CD4-positive, CD25-positive, alpha-beta regulatory T cell (primary cell): ENCODE measurements around the gene SOCS7. TPM values are rescaled to one million over a fixed set of nuclear protein-coding genes. Genes with fewer than 3 reads are reported as not detected.
A peak's percentile ranks its signal among the peaks of the same experiment; 100 is the strongest.

Experiments
- ATAC-seq, 2 donors: fragments of 150-1000 bp; cut with Tn5 transposase; one replicate each; pipeline ENCODE4 v1.10.0; 2021; ENCODE audit warnings: low read depth in 2 of 2, moderate number of reproducible peaks in 2 of 2, moderate library complexity in 1 of 2
- DNase-seq, 3 donors: peaks; one replicate each; pipeline versions ENCODE4 v3.0.0 to v3.0.0-alpha.2; 2012 to 2022; ENCODE audit warnings: mixed read lengths in 1 of 3
- H3K27ac ChIP-seq: one replicate; pipeline ENCODE4 v1.7.0; 2013; ENCODE audit warnings: mild to moderate bottlenecking, low read length; ENCODE audit not compliant: insufficient read depth, poor library complexity, severe bottlenecking
- H3K27me3 ChIP-seq: one replicate; pipeline ENCODE4 v1.7.0; 2013; ENCODE audit warnings: low read length; ENCODE audit not compliant: control insufficient read depth, insufficient read depth
- H3K36me3 ChIP-seq: one replicate; pipeline ENCODE4 v1.7.0; 2013; ENCODE audit warnings: mild to moderate bottlenecking, low read length, moderate library complexity; ENCODE audit not compliant: control insufficient read depth, insufficient read depth
- H3K4me1 ChIP-seq: 2 replicates; pipeline ENCODE4 v1.7.0; 2013; ENCODE audit warnings: mild to moderate bottlenecking, low read length; ENCODE audit not compliant: insufficient read depth, control insufficient read depth, poor library complexity, severe bottlenecking
- H3K4me3 ChIP-seq: one replicate; pipeline ENCODE4 v1.7.0; 2013; ENCODE audit warnings: low read depth, mild to moderate bottlenecking, low read length, moderate library complexity
- H3K9me3 ChIP-seq, 2 experiments: 1 replicate in 1 of 2; 2 replicates in 1 of 2; pipeline ENCODE4 v1.7.0; 2013; ENCODE audit warnings: low read length in 2 of 2, mild to moderate bottlenecking in 1 of 2, moderate library complexity in 1 of 2; ENCODE audit not compliant: control insufficient read depth in 2 of 2
- H3K27ac Mint-ChIP-seq, 3 donors: one replicate each; pipeline ENCODE4 v1.8.0; 2020 to 2022; ENCODE audit warnings: mild to moderate bottlenecking in 3 of 3, mixed read lengths in 3 of 3, moderate library complexity in 2 of 3
- H3K27me3 Mint-ChIP-seq: one replicate; pipeline ENCODE4 v1.8.0; 2022; ENCODE audit warnings: mild to moderate bottlenecking, mixed read lengths
- H3K36me3 Mint-ChIP-seq: one replicate; pipeline ENCODE4 v1.8.0; 2020; ENCODE audit warnings: mixed read lengths
- H3K4me1 Mint-ChIP-seq, 4 donors: one replicate each; pipeline ENCODE4 v1.8.0; 2020 to 2022; ENCODE audit warnings: mixed read lengths in 4 of 4, mild to moderate bottlenecking in 1 of 4
- H3K4me3 Mint-ChIP-seq, 4 donors: one replicate each; pipeline ENCODE4 v1.8.0; 2020 to 2022; ENCODE audit warnings: mild to moderate bottlenecking in 4 of 4, mixed read lengths in 4 of 4, moderate library complexity in 3 of 4
- H3K9me3 Mint-ChIP-seq, 7 donors: one replicate each; pipeline ENCODE4 v1.8.0; 2020 to 2022; ENCODE audit warnings: mixed read lengths in 7 of 7, mild to moderate bottlenecking in 3 of 7, moderate library complexity in 2 of 7
- polyA plus RNA-seq, 4 donors: library from polyadenylated mRNA; unstranded; fragments of 300-500 nt; fragmentation: Illumina TruSeq; gene quantifications; one replicate each; pipeline ENCODE4 v1.2.3, GENCODE V29; 2021
- total RNA-seq: library from RNA; stranded (reverse); gene quantifications from one replicate; pipeline ENCODE4 v1.2.3, GENCODE V29; 2022

Gene SOCS7
- total and polyA plus RNA-seq, 5 donors from 2014 or later, result 0.32 to 14.4 (median 0.41) TPM

DNA sequence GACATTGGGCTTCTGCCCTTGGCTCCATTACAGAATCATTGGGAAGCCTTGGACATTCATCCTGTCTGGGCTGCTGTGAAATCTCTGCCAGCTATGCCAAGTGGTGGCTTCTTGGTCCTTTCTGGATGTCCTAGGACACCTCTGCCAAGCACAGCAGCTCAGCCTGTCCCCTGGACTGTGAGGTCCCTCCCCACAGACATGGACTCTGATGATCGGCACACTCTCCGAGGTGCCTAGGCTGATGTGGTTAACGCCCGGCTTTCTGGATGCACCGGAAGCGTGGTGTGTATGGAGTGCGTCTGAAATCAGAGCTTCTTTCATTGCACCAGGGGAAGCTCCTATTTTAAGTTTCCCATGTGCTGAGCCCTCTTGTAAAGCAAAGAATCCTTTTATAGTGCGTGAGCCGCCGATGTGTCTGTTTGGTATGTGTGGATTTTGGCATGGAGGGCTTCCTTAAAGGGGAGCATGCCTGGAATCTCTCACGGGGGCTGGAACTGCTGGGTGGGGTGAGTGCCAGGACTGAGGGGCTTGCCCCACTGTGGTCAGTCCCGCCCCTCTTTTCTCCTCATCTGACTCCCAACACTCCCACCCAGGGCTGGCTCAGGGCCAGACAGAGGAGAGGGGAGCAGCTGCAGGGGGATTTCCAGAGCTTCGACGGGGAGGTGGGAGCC, 69.7 kb downstream of the SOCS7 start:
- no peak for DNase-seq
- Mint-ChIP-seq H3K4me1 (peaks cover 0 to 5% (median 2%) of the 10 kb centered on the region in 4 donors), H3K36me3 (no peaks in the 10 kb centered on the region), H3K27me3 (peaks cover 70% of the 10 kb centered on the region), H3K27ac (no peak overlapping the region), H3K4me3 (no peak overlapping the region), H3K9me3 (peaks cover 0 to 2% (median 0%) of the 10 kb centered on the region in 7 donors)
- Histone ChIP-seq H3K4me3 (no peak overlapping the region), H3K36me3 (no peaks in the 10 kb centered on the region), H3K9me3 (no peaks in the 10 kb centered on the region), H3K27me3 (peaks cover 8% of the 10 kb centered on the region), H3K4me1 (peaks cover 6% of the 10 kb centered on the region), H3K27ac (no peak overlapping the region)
- no peak for ATAC-seq

DNA sequence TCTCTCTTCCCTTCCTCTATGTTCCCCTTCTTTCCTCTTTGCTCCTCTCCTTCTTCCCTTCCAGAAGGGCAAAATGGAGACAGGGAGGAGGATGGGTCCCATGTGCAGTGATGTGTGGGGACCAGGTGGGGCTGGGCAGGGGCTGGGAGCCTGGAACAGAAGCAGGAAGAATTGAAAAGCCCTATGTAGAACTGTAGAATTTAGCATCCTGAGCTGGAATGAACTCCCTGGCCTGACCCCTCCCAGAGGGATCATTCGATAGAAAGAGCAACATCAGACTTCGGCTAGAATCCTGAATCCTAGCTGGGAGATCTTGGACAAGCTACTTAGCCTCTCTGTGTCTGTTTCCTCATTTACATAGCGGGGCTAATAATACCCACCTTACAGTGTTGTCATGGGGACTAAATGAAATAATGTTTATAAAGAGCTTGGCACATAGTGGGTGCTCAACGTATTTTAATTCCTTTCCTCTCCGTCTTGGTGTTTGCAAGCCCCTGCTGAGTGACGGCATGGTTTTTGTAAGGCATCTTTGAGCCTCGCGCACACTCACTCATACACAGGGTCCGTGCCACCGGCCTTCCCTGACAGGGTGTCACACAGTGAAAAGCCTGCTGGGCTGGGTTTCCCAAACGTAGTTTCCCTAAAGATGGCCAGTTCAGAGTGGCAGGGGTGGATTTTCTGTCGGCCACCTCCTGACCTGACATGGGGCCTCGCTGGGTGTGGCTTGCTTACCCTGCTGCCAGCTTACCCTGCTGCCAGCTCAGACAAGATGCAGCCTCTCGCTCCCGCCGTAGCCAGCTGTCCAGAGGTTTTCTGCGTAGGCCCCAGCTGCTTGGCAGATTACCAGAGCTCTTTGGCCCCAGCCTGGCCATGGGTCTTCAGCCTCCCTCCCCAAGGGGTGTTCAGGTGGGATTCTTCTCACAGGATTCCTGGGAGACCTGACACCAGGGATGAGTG, 70.5 kb downstream of the SOCS7 start:
- H3K9me3 ChIP-seq, result no peaks in the 10 kb centered on the region
- H3K4me3 Mint-ChIP-seq, result no peak overlapping the region
- DNase-seq (no peak), ATAC-seq (no peak)
- H3K4me1 Mint-ChIP-seq, result peaks cover 0 to 9% (median 3%) of the 10 kb centered on the region in 4 donors
- H3K27me3 Mint-ChIP-seq, result peaks cover 66% of the 10 kb centered on the region
- H3K9me3 Mint-ChIP-seq, result peaks cover 0 to 2% (median 0%) of the 10 kb centered on the region in 7 donors
- no peak overlapping the region for H3K4me3 ChIP-seq
- H3K4me1 ChIP-seq, result peaks cover 6% of the 10 kb centered on the region
- H3K27ac Mint-ChIP-seq, result no peak overlapping the region
- H3K36me3 Mint-ChIP-seq, result no peaks in the 10 kb centered on the region
- H3K36me3 ChIP-seq, result no peaks in the 10 kb centered on the region
- peaks cover 12% of the 10 kb centered on the region for H3K27me3 ChIP-seq
- H3K27ac ChIP-seq, result no peak overlapping the region

DNA sequence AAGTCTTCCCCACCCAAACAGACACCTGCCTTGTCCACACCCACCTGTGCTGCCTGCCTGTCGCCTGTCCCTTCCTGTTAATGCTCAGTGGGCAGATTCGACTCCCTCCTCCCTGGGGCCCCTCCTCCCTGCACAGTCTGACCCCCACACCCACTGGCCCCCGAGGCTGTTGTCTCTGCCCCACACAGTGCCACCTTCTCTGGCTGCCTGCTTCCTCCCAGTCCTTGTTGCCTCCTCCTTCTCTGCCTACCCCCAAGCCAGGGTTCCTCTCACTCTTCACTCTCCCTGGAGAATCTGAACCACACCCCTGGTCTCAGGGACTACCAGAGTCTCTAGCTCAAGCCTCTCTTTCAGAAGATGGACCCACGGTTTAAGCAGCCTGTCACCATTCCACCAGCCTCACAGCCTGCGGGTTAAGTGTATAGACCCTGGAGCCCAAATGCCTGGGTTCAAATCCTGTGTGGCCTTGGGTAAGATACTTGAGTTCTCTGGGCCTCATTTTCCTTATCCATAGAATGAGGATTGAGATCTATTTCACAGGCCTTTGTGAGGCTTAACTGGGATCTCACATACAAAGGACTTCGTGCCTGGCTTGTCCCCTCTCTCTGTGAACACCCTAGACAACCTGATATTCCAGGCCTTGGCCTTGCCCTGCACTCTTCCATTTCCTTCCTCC, 72.8 kb downstream of the SOCS7 start:
- no peak for DNase-seq
- H3K4me3 Mint-ChIP-seq, result peak overlapping the region in 1 of 4 donors; percentile 67
- H3K36me3 ChIP-seq, result no peaks in the 10 kb centered on the region
- no peaks in the 10 kb centered on the region for H3K36me3 Mint-ChIP-seq
- H3K27me3 ChIP-seq, result peaks cover 5% of the 10 kb centered on the region
- no peak overlapping the region for H3K4me3 ChIP-seq
- peaks cover 7% of the 10 kb centered on the region for H3K4me1 ChIP-seq
- H3K27me3 Mint-ChIP-seq, result peaks cover 57% of the 10 kb centered on the region
- peaks cover 0 to 17% (median 5%) of the 10 kb centered on the region in 4 donors for H3K4me1 Mint-ChIP-seq
- H3K9me3 ChIP-seq, result no peaks in the 10 kb centered on the region
- no peak for ATAC-seq
- no peaks in the 10 kb centered on the region for H3K9me3 Mint-ChIP-seq
- H3K27ac Mint-ChIP-seq, result no peak overlapping the region
- no peak overlapping the region for H3K27ac ChIP-seq

GRCh38 chr17:38425031-38425430, 73.4 kb downstream of the SOCS7 start:
- H3K4me3 Mint-ChIP-seq, result peak overlapping the region in 1 of 4 donors; percentile 67
- H3K36me3 ChIP-seq, result no peaks in the 10 kb centered on the region
- peaks cover 0 to 2% (median 0%) of the 10 kb centered on the region in 7 donors for H3K9me3 Mint-ChIP-seq
- H3K4me1 ChIP-seq, result peaks cover 7% of the 10 kb centered on the region
- H3K27me3 Mint-ChIP-seq, result peaks cover 55% of the 10 kb centered on the region
- H3K27ac ChIP-seq, result no peak overlapping the region
- H3K27me3 ChIP-seq, result peaks cover 6% of the 10 kb centered on the region
- ATAC-seq, result no peak
- DNase-seq, result no peak
- H3K4me1 Mint-ChIP-seq, result peaks cover 0 to 20% (median 5%) of the 10 kb centered on the region in 4 donors
- no peaks in the 10 kb centered on the region for H3K9me3 ChIP-seq
- no peak overlapping the region for H3K4me3 ChIP-seq
- no peaks in the 10 kb centered on the region for H3K36me3 Mint-ChIP-seq
- no peak overlapping the region for H3K27ac Mint-ChIP-seq

DNA sequence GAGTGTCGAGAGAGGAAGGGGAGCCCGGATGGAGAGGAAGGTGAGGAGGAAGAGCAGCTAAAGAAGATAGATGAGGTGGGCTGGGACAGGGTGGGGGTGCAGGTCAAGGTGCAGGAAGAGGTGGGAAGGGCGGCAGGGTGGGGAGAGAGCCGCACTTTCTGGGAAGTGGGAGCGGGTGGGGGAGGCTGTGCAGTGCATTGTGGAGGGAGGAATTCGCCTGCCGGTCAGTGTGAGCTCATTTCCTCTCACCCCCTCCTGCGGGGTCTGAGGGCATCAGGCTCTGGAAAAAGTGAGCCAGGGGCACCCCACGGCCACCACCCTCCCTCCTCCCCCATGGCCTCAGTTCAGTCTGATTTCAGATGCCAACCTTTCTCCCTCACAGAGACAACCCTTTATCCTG, 74.1 kb downstream of the SOCS7 start:
- Mint-ChIP-seq H3K36me3 (no peaks in the 10 kb centered on the region), H3K9me3 (peaks cover 0 to 2% (median 0%) of the 10 kb centered on the region in 7 donors), H3K27ac (no peak overlapping the region), H3K27me3 (peaks cover 48% of the 10 kb centered on the region), H3K4me3 (peak overlapping the region in 1 of 4 donors; percentile 30), H3K4me1 (peaks cover 0 to 26% (median 5%) of the 10 kb centered on the region in 4 donors)
- ATAC-seq (no peak), DNase-seq (no peak)
- no peaks in the 10 kb centered on the region for H3K36me3 ChIP-seq
- H3K9me3 ChIP-seq, result no peaks in the 10 kb centered on the region
- H3K4me1 ChIP-seq, result peaks cover 7% of the 10 kb centered on the region
- no peak overlapping the region for H3K4me3 ChIP-seq
- no peak overlapping the region for H3K27ac ChIP-seq
- peaks cover 6% of the 10 kb centered on the region for H3K27me3 ChIP-seq

DNA sequence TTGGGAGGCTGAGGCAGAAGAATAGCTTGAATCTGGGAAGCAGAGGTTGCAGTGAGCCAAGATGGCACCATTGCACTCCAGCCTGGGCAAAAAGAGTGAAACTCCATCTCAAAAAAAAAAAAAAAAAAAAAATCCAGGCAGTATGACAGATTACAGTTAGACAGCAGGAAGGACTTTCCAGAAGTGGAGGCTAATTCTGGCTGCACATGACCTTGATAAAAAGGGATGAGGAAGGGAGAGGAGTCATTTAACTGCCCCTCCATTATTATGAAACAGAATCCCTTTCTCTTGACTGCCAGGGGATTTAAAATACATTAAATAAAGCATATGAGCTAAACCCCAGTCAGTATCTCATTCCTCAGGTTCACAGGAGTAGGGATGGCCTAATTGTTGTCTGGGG, 74.8 kb downstream of the SOCS7 start:
- Mint-ChIP-seq H3K4me1 (peaks cover 0 to 26% (median 5%) of the 10 kb centered on the region in 4 donors), H3K4me3 (peak overlapping the region in 1 of 4 donors; percentile 68)

GRCh38 chr17:38427160-38427949, 75.7 kb downstream of the SOCS7 start:
- H3K27me3 Mint-ChIP-seq, result peaks cover 40% of the 10 kb centered on the region
- H3K4me3 Mint-ChIP-seq, result peak overlapping the region; percentile 74 to 92 (median 84)
- peaks cover 6% of the 10 kb centered on the region for H3K27me3 ChIP-seq
- DNase-seq (no peak), ATAC-seq (no peak)
- H3K4me1 Mint-ChIP-seq, result peaks cover 0 to 26% (median 5%) of the 10 kb centered on the region in 4 donors
- peak overlapping the region; percentile 48 for H3K4me3 ChIP-seq
- peaks cover 0 to 2% (median 0%) of the 10 kb centered on the region in 7 donors for H3K9me3 Mint-ChIP-seq
- no peaks in the 10 kb centered on the region for H3K9me3 ChIP-seq
- peak overlapping the region in 1 of 3 donors; percentile 38 for H3K27ac Mint-ChIP-seq
- H3K4me1 ChIP-seq, result peaks cover 7% of the 10 kb centered on the region
- no peaks in the 10 kb centered on the region for H3K36me3 ChIP-seq
- H3K27ac ChIP-seq, result no peak overlapping the region
- H3K36me3 Mint-ChIP-seq, result no peaks in the 10 kb centered on the region

More for the DNA sequence above, 74.8 kb downstream of the SOCS7 start:
- H3K4me3 ChIP-seq, result no peak overlapping the region
- H3K36me3 ChIP-seq, result no peaks in the 10 kb centered on the region
- no peak overlapping the region for H3K27ac ChIP-seq
- H3K4me1 ChIP-seq, result peaks cover 7% of the 10 kb centered on the region
- peaks cover 6% of the 10 kb centered on the region for H3K27me3 ChIP-seq
- DNase-seq (no peak), ATAC-seq (no peak)
- H3K9me3 Mint-ChIP-seq, result peaks cover 0 to 2% (median 0%) of the 10 kb centered on the region in 7 donors
- H3K9me3 ChIP-seq, result no peaks in the 10 kb centered on the region
- no peaks in the 10 kb centered on the region for H3K36me3 Mint-ChIP-seq
- H3K27me3 Mint-ChIP-seq, result peaks cover 46% of the 10 kb centered on the region
- no peak overlapping the region for H3K27ac Mint-ChIP-seq
